Esophagus muscularis mucosa (tissue), 4 donors: ENCODE data around the gene MAK.

Source experiments
- EP300 ChIP-seq: sonication (generic); formaldehyde crosslinking; IDR thresholded peaks from one replicate; pipeline ENCODE4 v1.6.1; 2017; ENCODE audit warnings: antibody characterized with exemption
- POLR2A ChIP-seq: fragments of 450-650 bp; IDR thresholded peaks from one replicate; pipeline ENCODE4 v1.6.1; 2017; ENCODE audit warnings: antibody characterized with exemption, moderate library complexity, mild to moderate bottlenecking, low read depth
- POLR2AphosphoS5 ChIP-seq, 2 donors: sonication (generic); formaldehyde crosslinking; IDR thresholded peaks; one replicate each; pipeline ENCODE4 v1.6.1; 2017; ENCODE audit warnings: antibody characterized with exemption in 2 of 2
- TF ChIP-seq, protein P1 (sequence below), 3 experiments: fragments of 200-600 bp in 2 of 3; fragments of 450-650 bp in 1 of 3; sonication (generic) in 2 of 3; IDR thresholded peaks; one replicate each; pipeline ENCODE4 v1.5.1; 2017 to 2019; ENCODE audit warnings: antibody characterized with exemption in 3 of 3, mild to moderate bottlenecking in 2 of 3, moderate library complexity in 1 of 3

- TF ChIP-seq POLR2A (no peak), EP300 (no peak), POLR2AphosphoS5 (IDR thresholded peaks at IDR 0.05) (no peak)
- TF ChIP-seq, protein P1, sequence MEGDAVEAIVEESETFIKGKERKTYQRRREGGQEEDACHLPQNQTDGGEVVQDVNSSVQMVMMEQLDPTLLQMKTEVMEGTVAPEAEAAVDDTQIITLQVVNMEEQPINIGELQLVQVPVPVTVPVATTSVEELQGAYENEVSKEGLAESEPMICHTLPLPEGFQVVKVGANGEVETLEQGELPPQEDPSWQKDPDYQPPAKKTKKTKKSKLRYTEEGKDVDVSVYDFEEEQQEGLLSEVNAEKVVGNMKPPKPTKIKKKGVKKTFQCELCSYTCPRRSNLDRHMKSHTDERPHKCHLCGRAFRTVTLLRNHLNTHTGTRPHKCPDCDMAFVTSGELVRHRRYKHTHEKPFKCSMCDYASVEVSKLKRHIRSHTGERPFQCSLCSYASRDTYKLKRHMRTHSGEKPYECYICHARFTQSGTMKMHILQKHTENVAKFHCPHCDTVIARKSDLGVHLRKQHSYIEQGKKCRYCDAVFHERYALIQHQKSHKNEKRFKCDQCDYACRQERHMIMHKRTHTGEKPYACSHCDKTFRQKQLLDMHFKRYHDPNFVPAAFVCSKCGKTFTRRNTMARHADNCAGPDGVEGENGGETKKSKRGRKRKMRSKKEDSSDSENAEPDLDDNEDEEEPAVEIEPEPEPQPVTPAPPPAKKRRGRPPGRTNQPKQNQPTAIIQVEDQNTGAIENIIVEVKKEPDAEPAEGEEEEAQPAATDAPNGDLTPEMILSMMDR (IDR thresholded peaks at IDR 0.05): no peak
Measured at GRCh38 chr6:10809098-10809497, 29.2 kb downstream of the MAK start.
